Lower lobe of right lung (tissue), 2 donors: ENCODE data around the gene ARL13B. TPM values are rescaled to one million over a fixed set of nuclear protein-coding genes. Genes with fewer than 3 reads are reported as not detected.
A peak's percentile ranks its signal among the peaks of the same experiment; 100 is the strongest.

Source experiments
- ATAC-seq, 2 donors: fragments of 200-7000 bp; cut with Tn5 transposase; one replicate each; pipeline ENCODE4 v1.9.1; 2020 to 2022; ENCODE audit warnings: mild to moderate bottlenecking in 2 of 2, moderate library complexity in 2 of 2
- DNase-seq: peaks from one replicate; pipeline ENCODE4 v3.0.0-alpha.2; 2020
- H3K27ac ChIP-seq: fragments of 200-600 bp; one replicate; pipeline ENCODE4 v1.8.0; 2022
- H3K27me3 ChIP-seq: fragments of 200-600 bp; one replicate; pipeline ENCODE4 v1.8.0; 2022; ENCODE audit warnings: low read depth
- H3K36me3 ChIP-seq: fragments of 200-600 bp; one replicate; pipeline ENCODE4 v1.8.0; 2022; ENCODE audit warnings: mild to moderate bottlenecking
- H3K4me1 ChIP-seq: fragments of 200-600 bp; one replicate; pipeline ENCODE4 v1.8.0; 2022
- H3K4me3 ChIP-seq: fragments of 200-600 bp; one replicate; pipeline ENCODE4 v1.8.0; 2022; ENCODE audit warnings: mild to moderate bottlenecking
- H3K9me3 ChIP-seq: fragments of 200-600 bp; one replicate; pipeline ENCODE4 v1.8.0; 2022
- CTCF ChIP-seq: fragments of 200-600 bp; IDR thresholded peaks from one replicate; pipeline ENCODE4 v1.8.0; 2022; ENCODE audit warnings: antibody characterized with exemption, mild to moderate bottlenecking
- intact Hi-C: fragments of 100-400 bp; cut with DNase I; formaldehyde crosslinking; loops from one replicate; pipeline ENCODE4 v1.11.0; 2022
- total RNA-seq: library from RNA; stranded (reverse); fragmentation: NEBNext Ultra II Directional; extraction: Animal tissue kit (Norgen Biotek cat#: 25700); gene quantifications from one replicate; pipeline ENCODE4 v1.2.1, GENCODE V29; 2021
- donor health status: DM: no; HTN: yes; CAD: no; lungs with severe emphysema.

ARL13B gene
- total RNA-seq, 1 donor from 2014 or later = 21.1 TPM

DNA sequence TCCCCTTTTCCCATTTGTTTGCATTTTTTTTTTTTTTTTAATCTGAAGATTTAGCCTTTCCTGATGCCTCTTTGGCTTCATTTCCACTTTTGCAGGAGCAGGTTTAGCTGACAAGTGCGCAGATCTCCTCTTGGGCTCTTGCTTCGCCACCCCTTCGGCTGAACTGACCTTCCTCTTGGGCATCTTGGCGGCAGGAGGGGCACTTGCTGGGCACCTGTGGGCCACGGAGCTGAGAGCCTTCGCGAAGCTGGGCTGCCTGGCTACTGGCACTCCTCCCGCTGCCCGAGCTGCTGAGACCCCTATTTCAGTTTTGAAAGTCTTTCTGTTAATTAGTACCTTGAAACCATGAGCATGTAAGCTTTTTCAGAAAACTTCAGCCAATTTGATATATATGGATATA is 8.8 kb downstream of the ARL13B start:
- ATAC-seq (peak; percentile 21 to 45), DNase-seq (no peak)
- H3K9me3 ChIP-seq = no peaks in the 10 kb centered on the region
- TF ChIP-seq CTCF = no peak
- peaks cover 5% of the 10 kb centered on the region for H3K4me1 ChIP-seq
- no peak overlapping the region for H3K27ac ChIP-seq
- intact Hi-C loops = no loop called here
- H3K4me3 ChIP-seq = no peak overlapping the region
- H3K27me3 ChIP-seq = no peaks in the 10 kb centered on the region
- H3K36me3 ChIP-seq = no peaks in the 10 kb centered on the region

DNA sequence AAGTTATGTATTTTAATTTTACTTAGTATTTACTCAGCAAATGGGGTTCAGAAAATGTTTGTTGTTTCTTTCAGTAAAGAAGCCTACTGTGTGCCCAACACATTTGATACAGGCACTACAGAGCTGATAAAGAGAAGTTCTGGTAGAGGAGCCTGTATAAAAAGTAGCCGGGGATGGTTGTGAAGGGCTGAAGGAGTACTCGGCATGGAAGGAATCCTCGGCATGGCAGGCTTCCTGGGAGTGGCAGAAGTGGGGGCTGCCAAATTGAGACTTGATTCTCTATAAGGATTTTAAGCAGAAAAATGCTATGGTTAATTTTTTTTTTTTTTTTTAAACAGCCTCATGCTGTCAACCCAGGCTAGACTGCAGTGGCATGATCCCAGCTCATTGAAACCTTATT is 9.3 kb downstream of the ARL13B start:
- H3K4me3 ChIP-seq = no peak overlapping the region
- no peaks in the 10 kb centered on the region for H3K36me3 ChIP-seq
- H3K27me3 ChIP-seq = no peaks in the 10 kb centered on the region
- DNase-seq (no peak), ATAC-seq (peak; percentile 64 to 80)
- intact Hi-C loops = no loop called here
- no peaks in the 10 kb centered on the region for H3K9me3 ChIP-seq
- peaks cover 5% of the 10 kb centered on the region for H3K4me1 ChIP-seq
- H3K27ac ChIP-seq = no peak overlapping the region
- TF ChIP-seq CTCF = no peak

DNA sequence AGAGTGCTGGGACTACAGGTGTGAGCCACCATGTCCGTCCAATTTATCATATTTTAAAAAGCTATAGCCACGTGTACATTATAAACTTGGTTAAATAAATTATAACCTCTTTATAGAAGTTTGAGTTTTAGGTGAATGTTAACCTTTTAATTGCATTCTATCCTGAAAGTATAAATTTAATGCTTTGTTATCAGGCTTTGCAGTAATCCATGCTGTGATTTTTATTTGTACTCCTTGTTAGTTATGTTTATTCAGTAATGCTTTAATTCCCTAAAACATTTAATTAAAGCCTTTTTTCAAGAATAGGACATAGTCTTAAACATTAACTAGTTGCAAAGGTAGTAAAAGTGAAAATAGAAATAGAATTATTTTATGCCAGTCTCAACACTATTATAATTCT is 11.7 kb downstream of the ARL13B start:
- no peak for TF ChIP-seq CTCF
- DNase-seq = no peak
- intact Hi-C loops = no loop called here
- no peak overlapping the region for H3K4me3 ChIP-seq
- no peak for ATAC-seq
- no peaks in the 10 kb centered on the region for H3K9me3 ChIP-seq
- H3K4me1 ChIP-seq = peaks cover 5% of the 10 kb centered on the region
- no peaks in the 10 kb centered on the region for H3K27me3 ChIP-seq
- peaks cover under 1% of the 10 kb centered on the region for H3K36me3 ChIP-seq
- H3K27ac ChIP-seq = no peak overlapping the region

- H3K27ac ChIP-seq = no peak overlapping the region
- TF ChIP-seq CTCF = no peak
- DNase-seq (no peak), ATAC-seq (no peak)
- no peak overlapping the region for H3K4me3 ChIP-seq
- H3K36me3 ChIP-seq = peaks cover 6% of the 10 kb centered on the region
- H3K4me1 ChIP-seq = peaks cover 5% of the 10 kb centered on the region
- intact Hi-C loops = no loop called here
- no peaks in the 10 kb centered on the region for H3K9me3 ChIP-seq
- no peaks in the 10 kb centered on the region for H3K27me3 ChIP-seq
Observed at GRCh38 chr3:93992207-93992606, 12.3 kb downstream of the ARL13B start.

GRCh38 chr3:93994056-93994455 is 14.1 kb downstream of the ARL13B start:
- peaks cover 9% of the 10 kb centered on the region for H3K36me3 ChIP-seq
- no peak for TF ChIP-seq CTCF
- intact Hi-C loops = no loop called here
- H3K4me1 ChIP-seq = peaks cover 5% of the 10 kb centered on the region
- no peaks in the 10 kb centered on the region for H3K9me3 ChIP-seq
- no peaks in the 10 kb centered on the region for H3K27me3 ChIP-seq
- DNase-seq (no peak), ATAC-seq (no peak)
- no peak overlapping the region for H3K27ac ChIP-seq
- no peak overlapping the region for H3K4me3 ChIP-seq

DNA sequence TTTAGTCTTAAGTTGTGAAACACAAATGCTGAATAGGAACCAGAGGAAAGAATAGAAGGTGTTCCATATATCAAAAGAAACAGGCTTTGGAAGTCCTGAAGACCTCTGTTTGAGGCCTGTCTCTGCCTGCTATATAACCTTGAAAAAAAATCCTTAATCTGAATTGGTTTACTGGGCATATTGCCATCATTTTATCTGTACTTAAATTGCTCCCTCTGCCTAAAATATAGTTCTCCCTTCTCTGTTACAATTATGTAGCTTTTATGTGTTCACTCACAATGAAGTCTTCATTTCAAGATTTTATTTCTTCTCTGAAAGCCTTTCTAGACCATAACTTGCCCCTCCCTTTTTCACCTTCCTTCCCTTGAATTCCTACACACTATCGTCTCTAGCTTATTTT is 21.2 kb downstream of the ARL13B start:
- no peak for TF ChIP-seq CTCF
- H3K4me1 ChIP-seq = peaks cover 8% of the 10 kb centered on the region
- H3K36me3 ChIP-seq = peaks cover 9% of the 10 kb centered on the region
- no peak overlapping the region for H3K4me3 ChIP-seq
- ATAC-seq (peak in 1 of 2 donors; percentile 15), DNase-seq (no peak)
- H3K27ac ChIP-seq = peak overlapping the region; percentile 25
- no peaks in the 10 kb centered on the region for H3K9me3 ChIP-seq
- intact Hi-C loops = no loop called here
- H3K27me3 ChIP-seq = no peaks in the 10 kb centered on the region
